Lower leg skin (tissue), 3 donors: ENCODE results near the gene MLC1.

ENCODE experiments used
- POLR2A ChIP-seq, 2 donors: fragments of 450-650 bp; IDR thresholded peaks; one replicate each; pipeline ENCODE4 v1.6.1; 2016 to 2017; ENCODE audit warnings: antibody characterized with exemption in 2 of 2, mild to moderate bottlenecking in 1 of 2, moderate library complexity in 1 of 2
- TF ChIP-seq, protein P1 (sequence below), 3 donors: fragments of 450-650 bp; IDR thresholded peaks; one replicate each; pipeline ENCODE4 v1.5.1; 2016; ENCODE audit warnings: antibody characterized with exemption in 3 of 3, mild to moderate bottlenecking in 3 of 3, moderate library complexity in 2 of 3

DNA sequence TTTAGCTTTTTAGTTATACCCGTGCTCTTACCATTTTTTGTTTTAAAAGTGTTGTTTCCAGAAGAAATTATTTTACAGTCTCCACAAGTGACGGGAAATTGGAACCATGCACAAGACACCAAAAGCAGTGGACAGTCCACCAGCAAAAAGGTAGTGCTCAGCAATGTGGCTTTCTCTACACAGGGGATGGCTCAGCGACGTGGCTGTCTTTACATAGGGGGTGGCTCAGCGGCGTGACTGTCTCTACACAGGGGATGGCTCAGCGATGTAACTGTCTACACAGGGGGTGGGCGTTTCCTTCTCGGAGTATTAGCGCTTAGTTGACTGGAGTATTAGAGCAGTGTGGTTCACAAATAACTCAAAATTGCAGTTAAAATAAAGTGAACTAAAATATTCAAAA lies 49.3 kb upstream of the MLC1 start:
- TF ChIP-seq, protein P1, sequence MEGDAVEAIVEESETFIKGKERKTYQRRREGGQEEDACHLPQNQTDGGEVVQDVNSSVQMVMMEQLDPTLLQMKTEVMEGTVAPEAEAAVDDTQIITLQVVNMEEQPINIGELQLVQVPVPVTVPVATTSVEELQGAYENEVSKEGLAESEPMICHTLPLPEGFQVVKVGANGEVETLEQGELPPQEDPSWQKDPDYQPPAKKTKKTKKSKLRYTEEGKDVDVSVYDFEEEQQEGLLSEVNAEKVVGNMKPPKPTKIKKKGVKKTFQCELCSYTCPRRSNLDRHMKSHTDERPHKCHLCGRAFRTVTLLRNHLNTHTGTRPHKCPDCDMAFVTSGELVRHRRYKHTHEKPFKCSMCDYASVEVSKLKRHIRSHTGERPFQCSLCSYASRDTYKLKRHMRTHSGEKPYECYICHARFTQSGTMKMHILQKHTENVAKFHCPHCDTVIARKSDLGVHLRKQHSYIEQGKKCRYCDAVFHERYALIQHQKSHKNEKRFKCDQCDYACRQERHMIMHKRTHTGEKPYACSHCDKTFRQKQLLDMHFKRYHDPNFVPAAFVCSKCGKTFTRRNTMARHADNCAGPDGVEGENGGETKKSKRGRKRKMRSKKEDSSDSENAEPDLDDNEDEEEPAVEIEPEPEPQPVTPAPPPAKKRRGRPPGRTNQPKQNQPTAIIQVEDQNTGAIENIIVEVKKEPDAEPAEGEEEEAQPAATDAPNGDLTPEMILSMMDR (IDR thresholded peaks at IDR 0.05) = no peak
- TF ChIP-seq POLR2A (IDR thresholded peaks at IDR 0.05) = no peak
